Uterus (tissue), 4 donors: ENCODE data around the gene RAB12. TPM values are rescaled to one million over a fixed set of nuclear protein-coding genes. Genes with fewer than 3 reads are reported as not detected.
"Not testable (repeated sequence)": the region's sequence is repeated elsewhere in the genome, so short reads cannot be mapped to it uniquely, and the experiment has no call there.

Experiments
- DNase-seq, 2 donors: peaks; one replicate each; pipeline ENCODE4 v3.0.0-alpha.2; 2019 to 2020
- H3K27ac ChIP-seq, 2 donors: fragments of 200-600 bp; sonication (generic); 1 replicate in 1 of 2; 2 replicates in 1 of 2; pipeline ENCODE4 v1.5.1; 2016 to 2018
- H3K27me3 ChIP-seq, 2 donors: fragments of 200-600 bp; sonication (generic); one replicate each; pipeline ENCODE4 v1.5.1; 2018 to 2019; ENCODE audit warnings: control low read depth in 1 of 2
- H3K36me3 ChIP-seq, 2 donors: fragments of 200-600 bp; sonication (generic); one replicate each; pipeline ENCODE4 v1.5.1; 2019; ENCODE audit warnings: control low read depth in 1 of 2
- H3K4me1 ChIP-seq, 2 donors: fragments of 200-600 bp; sonication (generic); one replicate each; pipeline ENCODE4 v1.5.1; 2018 to 2019; ENCODE audit warnings: control low read depth in 1 of 2
- H3K4me3 ChIP-seq, 2 donors: fragments of 200-600 bp; sonication (generic); 1 replicate in 1 of 2; 2 replicates in 1 of 2; pipeline ENCODE4 v1.5.1; 2018 to 2019; ENCODE audit warnings: mild to moderate bottlenecking in 1 of 2
- H3K9me3 ChIP-seq, 2 donors: fragments of 200-600 bp; sonication (generic); one replicate each; pipeline ENCODE4 v1.5.1; 2019; ENCODE audit warnings: control low read depth in 1 of 2
- POLR2A ChIP-seq, 2 donors: fragments of 450-650 bp; IDR thresholded peaks; one replicate each; pipeline ENCODE4 v1.6.1; 2016; ENCODE audit warnings: antibody characterized with exemption in 2 of 2, mild to moderate bottlenecking in 1 of 2, moderate library complexity in 1 of 2
- intact Hi-C: fragments of 100-400 bp; cut with DNase I; formaldehyde crosslinking; loops from one replicate; pipeline ENCODE4 v1.15.1; 2023; ENCODE audit warnings: low total_unique reads
- total RNA-seq, 4 donors: library from RNA; depleted of rRNA in 3 of 4; stranded (reverse); fragments of >200 nt in 3 of 4; gene quantifications; one replicate each; pipeline versions ENCODE4 v1.1.0 to v1.2.4, GENCODE V29; 2014 to 2023
- TF ChIP-seq, protein P1 (sequence below), 4 experiments: fragments of 200-600 bp in 2 of 4; fragments of 450-650 bp in 2 of 4; sonication (generic) in 2 of 4; IDR thresholded peaks; one replicate each; pipeline ENCODE4 v1.5.1; 2016 to 2019; ENCODE audit warnings: antibody characterized with exemption in 4 of 4, mild to moderate bottlenecking in 2 of 4, moderate library complexity in 1 of 4
- donor health status: DM: yes; HTN: yes; CAD: no.

The RAB12 gene
- total RNA-seq, 4 donors from 2014 or later = 37.9 to 85.8 (median 50.4) TPM

DNA sequence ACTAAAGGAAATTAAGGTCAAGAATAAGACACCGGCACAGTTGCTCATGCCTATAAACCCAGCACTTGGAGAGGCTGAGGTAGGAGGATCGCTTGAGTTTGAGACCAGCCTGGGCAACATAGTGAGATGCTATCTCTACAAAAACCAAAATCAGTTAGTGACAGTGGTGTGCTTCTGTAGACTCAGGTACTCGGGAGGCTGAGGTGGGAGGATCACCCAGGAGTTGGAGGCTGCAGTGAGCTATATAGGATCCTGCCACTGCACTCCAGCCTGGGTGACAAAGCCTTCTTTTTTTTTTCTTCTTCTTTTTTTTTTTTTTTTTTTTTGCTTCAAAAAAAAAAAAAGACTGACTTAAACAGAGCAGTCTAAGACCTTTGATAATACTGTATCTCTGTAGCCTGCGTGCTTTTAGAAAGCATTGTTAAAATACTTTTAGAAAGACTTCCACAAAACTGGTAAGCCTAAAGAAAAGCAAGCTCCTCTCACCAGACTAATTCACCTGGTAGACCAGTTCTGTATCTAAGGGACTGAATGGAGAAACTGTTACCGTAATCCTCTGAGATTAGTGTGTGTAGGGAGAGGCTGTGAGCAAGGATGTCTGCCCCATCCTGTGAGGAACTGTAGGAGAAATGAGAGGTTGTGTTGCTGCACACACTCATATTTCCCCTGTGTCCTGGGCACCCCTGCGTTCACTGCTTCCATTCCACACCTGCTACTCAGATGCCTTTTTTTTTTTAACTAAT, 10.8 kb downstream of the RAB12 start:
- no peak for DNase-seq
- intact Hi-C loops = no loop called here
- TF ChIP-seq, protein P1, sequence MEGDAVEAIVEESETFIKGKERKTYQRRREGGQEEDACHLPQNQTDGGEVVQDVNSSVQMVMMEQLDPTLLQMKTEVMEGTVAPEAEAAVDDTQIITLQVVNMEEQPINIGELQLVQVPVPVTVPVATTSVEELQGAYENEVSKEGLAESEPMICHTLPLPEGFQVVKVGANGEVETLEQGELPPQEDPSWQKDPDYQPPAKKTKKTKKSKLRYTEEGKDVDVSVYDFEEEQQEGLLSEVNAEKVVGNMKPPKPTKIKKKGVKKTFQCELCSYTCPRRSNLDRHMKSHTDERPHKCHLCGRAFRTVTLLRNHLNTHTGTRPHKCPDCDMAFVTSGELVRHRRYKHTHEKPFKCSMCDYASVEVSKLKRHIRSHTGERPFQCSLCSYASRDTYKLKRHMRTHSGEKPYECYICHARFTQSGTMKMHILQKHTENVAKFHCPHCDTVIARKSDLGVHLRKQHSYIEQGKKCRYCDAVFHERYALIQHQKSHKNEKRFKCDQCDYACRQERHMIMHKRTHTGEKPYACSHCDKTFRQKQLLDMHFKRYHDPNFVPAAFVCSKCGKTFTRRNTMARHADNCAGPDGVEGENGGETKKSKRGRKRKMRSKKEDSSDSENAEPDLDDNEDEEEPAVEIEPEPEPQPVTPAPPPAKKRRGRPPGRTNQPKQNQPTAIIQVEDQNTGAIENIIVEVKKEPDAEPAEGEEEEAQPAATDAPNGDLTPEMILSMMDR (IDR thresholded peaks at IDR 0.05) = no peak
- no peak for TF ChIP-seq POLR2A (IDR thresholded peaks at IDR 0.05)
- Histone ChIP-seq H3K4me1 (peaks cover 4 to 9% of the 10 kb centered on the region in 2 donors), H3K4me3 (no peak overlapping the region), H3K27me3 (no peaks in the 10 kb centered on the region), H3K27ac (no peak overlapping the region), H3K9me3 (no peaks in the 10 kb centered on the region), H3K36me3 (no peaks in the 10 kb centered on the region)

DNA sequence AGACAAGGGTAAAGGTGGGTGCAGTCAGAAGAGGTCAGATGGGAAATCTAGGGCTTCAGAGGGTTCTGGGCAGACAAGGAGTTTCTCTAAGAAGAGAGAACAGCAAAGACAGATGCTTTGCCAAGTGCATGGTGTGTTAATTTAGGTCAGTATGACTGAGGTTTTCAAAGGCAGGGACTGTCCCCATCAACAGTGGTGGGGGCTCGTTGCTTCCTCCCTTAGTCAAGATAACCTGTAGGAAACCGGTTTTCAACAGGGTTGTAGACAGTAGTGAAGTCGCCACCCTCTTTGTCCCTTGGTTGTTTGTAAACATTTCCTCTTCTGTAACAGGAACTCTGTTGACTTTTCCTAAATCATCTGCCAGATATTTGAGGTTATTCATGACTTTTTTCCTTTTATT, 11.6 kb downstream of the RAB12 start:
- H3K4me3 ChIP-seq = no peak overlapping the region
- peaks cover 4 to 9% of the 10 kb centered on the region in 2 donors for H3K4me1 ChIP-seq
- TF ChIP-seq, protein P1 (IDR thresholded peaks at IDR 0.05) = no peak
- no peak for TF ChIP-seq POLR2A (IDR thresholded peaks at IDR 0.05)
- H3K9me3 ChIP-seq = no peaks in the 10 kb centered on the region
- no peaks in the 10 kb centered on the region for H3K27me3 ChIP-seq
- H3K27ac ChIP-seq = no peak overlapping the region
- intact Hi-C loops = no loop called here
- H3K36me3 ChIP-seq = no peaks in the 10 kb centered on the region
- no peak for DNase-seq

DNA sequence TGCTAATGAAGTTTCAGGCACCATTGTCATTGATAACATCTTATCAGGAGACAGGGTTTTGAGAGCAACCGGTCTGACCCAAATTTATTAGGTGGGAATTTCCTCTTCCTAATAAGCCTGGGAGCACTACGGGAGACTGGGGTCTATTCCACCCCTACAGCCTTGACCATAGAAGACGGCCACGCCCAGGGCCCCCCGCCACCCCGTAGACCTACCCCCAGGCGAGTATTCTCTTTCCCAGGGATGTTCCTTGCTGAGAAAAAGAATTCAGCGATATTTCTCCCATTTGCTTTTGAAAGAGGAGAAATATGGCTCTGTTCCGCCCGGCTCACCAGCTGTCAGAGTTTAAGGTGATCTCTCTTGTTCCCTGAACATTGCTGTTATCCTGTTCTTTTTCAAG, 13.4 kb downstream of the RAB12 start:
- H3K27ac ChIP-seq, H3K9me3 ChIP-seq, H3K4me3 ChIP-seq, H3K36me3 ChIP-seq, DNase-seq, H3K27me3 ChIP-seq, H3K4me1 ChIP-seq, intact Hi-C loops: not testable (repeated sequence)

DNA sequence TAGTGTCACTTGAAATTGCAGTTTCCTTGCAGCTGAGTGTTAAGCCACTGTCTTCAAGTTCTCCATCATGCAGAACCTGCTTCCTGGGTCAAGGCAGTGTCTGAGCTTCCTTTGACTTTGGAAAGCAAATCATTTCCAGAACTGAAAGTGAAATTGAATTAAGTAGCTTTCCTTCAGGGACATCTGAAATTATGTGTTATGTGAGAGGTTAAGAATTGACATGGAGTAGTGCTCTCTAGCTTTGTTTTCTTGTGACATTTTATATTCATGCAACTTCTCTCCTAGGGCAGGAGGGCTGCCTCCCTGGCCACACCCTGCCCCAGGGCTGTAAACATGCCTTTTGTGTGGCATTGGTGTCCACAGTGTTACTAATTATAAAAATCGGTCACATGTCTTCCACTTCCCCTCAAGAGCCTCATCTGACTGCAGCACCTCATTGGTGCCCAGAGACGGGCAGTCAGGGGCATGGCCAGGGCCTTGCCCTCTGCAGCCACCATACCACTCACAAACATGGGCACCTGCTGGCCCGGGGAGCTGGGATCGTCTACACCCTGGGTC, 14.4 kb downstream of the RAB12 start:
- Histone ChIP-seq H3K27ac (no peak overlapping the region), H3K27me3 (no peaks in the 10 kb centered on the region), H3K4me3 (no peak overlapping the region), H3K36me3 (no peaks in the 10 kb centered on the region), H3K9me3 (no peaks in the 10 kb centered on the region), H3K4me1 (no peaks in the 10 kb centered on the region)
- TF ChIP-seq, protein P1 (IDR thresholded peaks at IDR 0.05) = no peak
- TF ChIP-seq POLR2A (IDR thresholded peaks at IDR 0.05) = no peak
- no peak for DNase-seq
- intact Hi-C loops = no loop called here

DNA sequence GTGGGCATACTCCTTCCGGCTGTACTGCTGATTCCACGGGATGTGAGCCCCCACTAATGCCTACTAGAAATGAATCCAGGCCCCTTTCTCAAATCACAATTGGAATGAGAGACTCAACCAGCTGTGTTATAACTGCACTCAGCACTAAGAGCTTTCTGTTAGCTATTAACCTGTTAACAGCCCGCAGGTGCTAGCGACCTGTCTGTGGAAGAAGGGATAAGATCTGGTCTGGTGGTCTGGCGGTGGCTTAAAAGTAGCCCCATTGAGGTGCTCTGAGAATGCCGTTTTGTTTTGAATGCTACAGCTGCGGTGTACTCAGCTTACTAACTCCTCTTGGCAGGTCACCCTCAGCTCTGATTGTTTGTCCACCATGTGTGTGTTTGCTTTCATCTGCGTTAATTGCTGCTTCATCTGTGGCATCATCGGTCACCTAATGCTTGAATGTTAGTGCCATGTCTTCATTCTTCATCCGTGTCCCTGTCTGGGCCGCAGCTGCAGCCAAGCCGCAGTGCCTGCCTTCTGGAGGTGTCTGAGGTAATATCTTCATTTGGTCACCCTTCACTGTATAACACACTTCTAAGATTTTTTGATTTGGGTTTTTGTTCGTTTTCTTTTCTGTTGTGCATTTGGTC, 16.3 kb downstream of the RAB12 start:
- H3K4me1 ChIP-seq = peaks cover 0 to 3% of the 10 kb centered on the region in 2 donors

More for the DNA sequence above, 16.3 kb downstream of the RAB12 start:
- no peak overlapping the region for H3K4me3 ChIP-seq
- no peaks in the 10 kb centered on the region for H3K27me3 ChIP-seq
- no peak for DNase-seq
- H3K27ac ChIP-seq = no peak overlapping the region
- TF ChIP-seq, protein P1 (IDR thresholded peaks at IDR 0.05) = no peak
- intact Hi-C loops = no loop called here
- H3K9me3 ChIP-seq = no peaks in the 10 kb centered on the region
- H3K36me3 ChIP-seq = no peaks in the 10 kb centered on the region
